IMR-90 (cell line): ENCODE data around the gene BUB1B. TPM values are rescaled to one million over a fixed set of nuclear protein-coding genes. Genes with fewer than 3 reads are reported as not detected.
A peak's percentile ranks its signal among the peaks of the same experiment; 100 is the strongest.

Experiments
- ATAC-seq: fragments of 200-7000 bp; cut with Tn5 transposase; 2 replicates; pipeline ENCODE4 v1.9.1; 2020; ENCODE audit warnings: low read depth, mild to moderate bottlenecking, moderate library complexity
- BruUV-seq: library from RNA; stranded (reverse); fragments of 400-500 nt; replicated peaks from 2 replicates; lab custom pipeline; 2021; lab: Mats Ljungman, UMichigan
- CTCF ChIA-PET: fragments of 300-600 bp; formaldehyde crosslinking; extraction: SDS; loops from one replicate; lab custom pipeline; 2021; ENCODE audit warnings: antibody characterized with exemption; lab: Yijun Ruan, JAX
- POLR2A ChIA-PET: fragments of 300-600 bp; sonication (Branson Sonifier 250); formaldehyde crosslinking; loops from one replicate; lab custom pipeline; 2022; ENCODE audit warnings: antibody characterized with exemption; ENCODE audit not compliant: unreplicated experiment; lab: Charles Lee
- DNase-seq: peaks from one replicate; pipeline ENCODE4 v3.0.0; 2013
- H2AFZ ChIP-seq: replicated peaks from 2 replicates; pipeline ENCODE3; 2013; ENCODE audit warnings: low read length, mild to moderate bottlenecking; ENCODE audit not compliant: poor library complexity
- H2AK5ac ChIP-seq: 2 replicates; pipeline ENCODE4 v1.6.1; 2013; ENCODE audit warnings: low read depth, low read length, inconsistent platforms
- H2AK9ac ChIP-seq: replicated peaks from 2 replicates; pipeline ENCODE3; 2013; ENCODE audit warnings: mild to moderate bottlenecking, low read depth, low read length, moderate library complexity; ENCODE audit not compliant: poor library complexity
- H2BK120ac ChIP-seq: 2 replicates; pipeline ENCODE4 v1.6.1; 2013; ENCODE audit warnings: low read depth, low read length, inconsistent platforms
- H2BK15ac ChIP-seq: 3 replicates; pipeline ENCODE4 v1.6.1; 2013; ENCODE audit warnings: low read depth, low read length, inconsistent platforms
- H2BK20ac ChIP-seq: 2 replicates; pipeline ENCODE4 v1.6.1; 2013; ENCODE audit warnings: low read depth, mild to moderate bottlenecking, inconsistent platforms, low read length, moderate library complexity
- H2BK5ac ChIP-seq: 2 replicates; pipeline ENCODE4 v1.6.1; 2013; ENCODE audit warnings: mild to moderate bottlenecking, low read depth, low read length, inconsistent platforms; ENCODE audit not compliant: poor library complexity, severe bottlenecking
- H3K14ac ChIP-seq: replicated peaks from 2 replicates; pipeline ENCODE4 v1.6.1; 2013; ENCODE audit warnings: low read depth, low read length, inconsistent platforms
- H3K18ac ChIP-seq: 2 replicates; pipeline ENCODE4 v1.6.1; 2013; ENCODE audit warnings: low read depth, low read length, control low read depth
- H3K23ac ChIP-seq: 2 replicates; pipeline ENCODE4 v1.6.1; 2013; ENCODE audit warnings: low read depth, low read length, inconsistent platforms
- H3K27ac ChIP-seq: 2 replicates; pipeline ENCODE4 v1.5.1; 2013; ENCODE audit warnings: mild to moderate bottlenecking, control low read depth, low read length; ENCODE audit not compliant: insufficient read depth
- H3K27me3 ChIP-seq: 2 replicates; pipeline ENCODE4 v1.6.1; 2013; ENCODE audit warnings: low read length; ENCODE audit not compliant: control insufficient read depth, insufficient read depth
- H3K36me3 ChIP-seq: 2 replicates; pipeline ENCODE4 v1.6.1; 2013; ENCODE audit warnings: low read length, mixed read lengths; ENCODE audit not compliant: control insufficient read depth, insufficient read depth
- H3K4ac ChIP-seq: 2 replicates; pipeline ENCODE4 v1.6.1; 2013; ENCODE audit warnings: low read depth, low read length, inconsistent platforms
- H3K4me1 ChIP-seq: 2 replicates; pipeline ENCODE4 v1.6.1; 2013; ENCODE audit warnings: low read length, mixed read lengths; ENCODE audit not compliant: control insufficient read depth, insufficient read depth
- H3K4me2 ChIP-seq: 2 replicates; pipeline ENCODE4 v1.6.1; 2013; ENCODE audit warnings: low read depth, mild to moderate bottlenecking, control low read depth, low read length, moderate library complexity
- H3K4me3 ChIP-seq: 2 replicates; pipeline ENCODE4 v1.5.1; 2013; ENCODE audit warnings: low read depth, mild to moderate bottlenecking, control low read depth, low read length, moderate library complexity; ENCODE audit not compliant: insufficient read depth
- H3K56ac ChIP-seq: 2 replicates; pipeline ENCODE4 v1.6.1; 2013; ENCODE audit warnings: low read length, inconsistent platforms; ENCODE audit not compliant: insufficient read depth; ENCODE audit errors: extremely low read depth
- H3K79me1 ChIP-seq, 2 experiments: 2 replicates each; pipeline ENCODE4 v1.6.1; 2013; ENCODE audit warnings: low read length in 2 of 2, inconsistent platforms in 1 of 2, low read depth in 1 of 2
- H3K9ac ChIP-seq: 2 replicates; pipeline ENCODE4 v1.6.1; 2013; ENCODE audit warnings: low read depth, low read length, control low read depth
- H3K9me1 ChIP-seq: 2 replicates; pipeline ENCODE4 v1.6.1; 2013; ENCODE audit warnings: low read length, inconsistent platforms; ENCODE audit not compliant: insufficient read depth
- H3K9me3 ChIP-seq: 2 replicates; pipeline ENCODE4 v1.6.1; 2013; ENCODE audit warnings: low read length; ENCODE audit not compliant: control insufficient read depth, insufficient read depth
- H4K20me1 ChIP-seq: 2 replicates; pipeline ENCODE4 v1.6.1; 2013; ENCODE audit warnings: low read length, inconsistent platforms; ENCODE audit not compliant: insufficient read depth
- H4K5ac ChIP-seq: 2 replicates; pipeline ENCODE4 v1.6.1; 2013; ENCODE audit warnings: mild to moderate bottlenecking, low read depth, low read length, control low read depth
- H4K8ac ChIP-seq, 2 experiments: 2 replicates each; pipeline ENCODE4 v1.6.1; 2013; ENCODE audit warnings: low read depth in 2 of 2, low read length in 2 of 2, control low read depth in 1 of 2, inconsistent platforms in 1 of 2
- H4K91ac ChIP-seq: 2 replicates; pipeline ENCODE4 v1.6.1; 2013; ENCODE audit warnings: low read depth, low read length, inconsistent platforms; ENCODE audit not compliant: insufficient read depth
- BHLHE40 ChIP-seq: fragments of 150-350 bp; IDR thresholded peaks from 2 replicates; pipeline ENCODE4 v1.6.1; 2016; ENCODE audit warnings: mild to moderate bottlenecking, low read depth, low read length
- CHD1 ChIP-seq: IDR thresholded peaks from 2 replicates; pipeline ENCODE4 v1.6.1; 2012; ENCODE audit warnings: low read depth, low read length, improper control_type of control experiment
- ELK1 ChIP-seq: fragments of 150-350 bp; IDR thresholded peaks from 2 replicates; pipeline ENCODE4 v1.6.1; 2016; ENCODE audit warnings: low read depth, mild to moderate bottlenecking, low read length, moderate library complexity, borderline replicate concordance
- FOS ChIP-seq: fragments of 150-350 bp; IDR thresholded peaks from 2 replicates; pipeline ENCODE4 v1.6.1; 2016; ENCODE audit warnings: low read depth, low read length
- MAFK ChIP-seq: IDR thresholded peaks from 2 replicates; pipeline ENCODE4 v1.6.1; 2012; ENCODE audit warnings: low read depth, low read length, improper control_type of control experiment
- MAZ ChIP-seq: IDR thresholded peaks from 2 replicates; pipeline ENCODE4 v1.6.1; 2012; ENCODE audit warnings: low read depth, mild to moderate bottlenecking, low read length, improper control_type of control experiment, moderate library complexity, borderline replicate concordance
- MXI1 ChIP-seq: IDR thresholded peaks from 2 replicates; pipeline ENCODE4 v1.6.1; 2012; ENCODE audit warnings: low read depth, mild to moderate bottlenecking, low read length, moderate library complexity, borderline replicate concordance
- NFE2L2 ChIP-seq: fragments of 150-350 bp; IDR thresholded peaks from 2 replicates; pipeline ENCODE4 v1.6.1; 2016; ENCODE audit warnings: low read depth, mild to moderate bottlenecking, low read length
- POLR2A ChIP-seq: IDR thresholded peaks from 2 replicates; pipeline ENCODE4 v1.6.1; 2012; ENCODE audit warnings: mild to moderate bottlenecking, low read depth, low read length
- RAD21 ChIP-seq: IDR thresholded peaks from 2 replicates; pipeline ENCODE4 v1.6.1; 2012; ENCODE audit warnings: low read length, improper control_type of control experiment
- RCOR1 ChIP-seq: IDR thresholded peaks from 2 replicates; pipeline ENCODE4 v1.6.1; 2012; ENCODE audit warnings: mild to moderate bottlenecking, low read length, improper control_type of control experiment; ENCODE audit not compliant: insufficient replicate concordance
- RFX5 ChIP-seq: IDR thresholded peaks from 2 replicates; pipeline ENCODE4 v1.8.0; 2012; ENCODE audit warnings: low read depth, mild to moderate bottlenecking, low read length, moderate library complexity
- SMC3 ChIP-seq: fragments of 150-350 bp; IDR thresholded peaks from 2 replicates; pipeline ENCODE4 v1.6.1; 2016; ENCODE audit warnings: low read depth, mild to moderate bottlenecking, antibody characterized with exemption, low read length, moderate library complexity
- USF2 ChIP-seq: fragments of 150-350 bp; IDR thresholded peaks from 2 replicates; pipeline ENCODE4 v1.6.1; 2017; ENCODE audit warnings: mild to moderate bottlenecking, antibody characterized with exemption, low read length, low read depth
- WGBS, 2 experiments: methylation state at CpG; one replicate each; pipeline versions ENCODE4 v1.1.5 to v1.1.7; 2013; ENCODE audit warnings: missing lambda C conversion rate in 2 of 2; ENCODE audit not compliant: insufficient read length in 1 of 2; ENCODE audit errors: extremely low coverage in 2 of 2; 5-methylcytosine and 5-hydroxymethylcytosine counted together
- dilution Hi-C: fragments of 300-500 bp; cut with HindIII; formaldehyde crosslinking; loops from one replicate; pipeline ENCODE4 v1.14.3; 2018; ENCODE audit warnings: low sequenced_read_pairs; ENCODE audit not compliant: unreplicated experiment
- in situ Hi-C: fragments of 300-500 bp; cut with MboI; formaldehyde crosslinking; loops from 3 replicates; pipeline ENCODE4 v1.14.3; 2019; ENCODE audit warnings: low sequenced_read_pairs, inconsistent platforms, mixed read lengths
- intact Hi-C: fragments of 100-400 bp; cut with micrococcal nuclease; formaldehyde crosslinking; loops from 2 replicates; pipeline ENCODE4 v1.10.0; 2022
- polyA plus RNA-seq, 3 experiments: library from polyadenylated mRNA; depleted of rRNA; stranded (reverse); fragments of >200 nt; gene quantifications; 2 replicates each; pipeline ENCODE4 v1.2.3, GENCODE V29; 2012; ENCODE audit warnings: low replicate concordance in 1 of 3
- total RNA-seq: library from RNA; depleted of rRNA; stranded (reverse); fragments of >200 nt; gene quantifications from 2 replicates; pipeline ENCODE4 v1.2.3, GENCODE V29; 2012
- TF ChIP-seq, protein P1 (sequence below): conservative IDR thresholded peaks from 2 replicates; pipeline ENCODE4 v1.5.1; 2012; ENCODE audit warnings: mild to moderate bottlenecking, low read depth, low read length, improper control_type of control experiment

BUB1B gene
- total and polyA plus RNA-seq, 2 of the 4 experiments (the other 2 are of a cell fraction), result 15.6 to 24.7 TPM

DNA sequence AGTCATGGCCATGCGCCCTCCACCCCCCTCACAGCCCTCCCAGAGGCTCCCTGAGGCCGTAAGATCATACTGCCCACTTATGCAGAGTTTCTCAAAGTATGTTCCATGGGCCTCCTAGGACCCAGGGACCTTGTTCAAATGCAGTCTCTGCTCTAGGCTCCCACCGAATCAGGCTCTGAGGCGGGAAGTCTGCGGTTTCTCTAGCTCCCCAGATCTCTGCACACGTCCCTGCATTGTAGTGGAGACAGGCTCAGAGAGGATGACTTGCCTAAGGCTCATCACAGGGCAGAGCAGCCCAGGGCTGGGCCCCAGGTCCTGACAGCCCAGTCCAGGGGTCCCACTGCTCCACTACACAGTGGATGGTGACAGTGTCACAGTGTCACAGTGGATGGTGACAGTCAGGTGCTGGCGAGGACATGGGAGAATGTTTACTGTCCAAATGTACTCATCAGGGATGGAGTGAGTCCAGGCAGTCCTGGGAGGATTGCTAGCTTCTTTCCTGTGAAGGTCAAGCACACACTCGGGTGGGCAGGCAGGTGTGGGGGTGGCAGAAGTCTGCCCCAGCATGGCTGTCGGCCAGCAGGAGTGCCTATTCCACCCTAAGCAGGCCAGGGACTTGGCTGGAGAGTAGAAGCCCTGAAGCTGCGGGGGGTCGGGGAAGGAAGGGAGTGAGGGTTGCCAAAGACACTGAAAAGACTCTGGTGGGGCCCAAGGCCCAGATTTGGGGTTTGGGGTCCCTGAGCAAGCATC, 109.6 kb downstream of the BUB1B start:
- ChIA-PET CTCF (no interaction called here), POLR2A (interaction anchor here (0.6 kb wide), 1 partner anchor 13 kb away, joined by 3 read pairs; no protein-coding TSS in a partner anchor)

More for the DNA sequence above, 109.6 kb downstream of the BUB1B start:
- Histone ChIP-seq H3K9ac (no peak overlapping the region), H2AK5ac (peak overlapping the region; percentile 73; the same call in 1 of the 2 replicates), H3K4me3 (no peak overlapping the region), H2AK9ac (no peak overlapping the region), H4K5ac (no peak overlapping the region), H3K14ac (no peak overlapping the region), H2BK15ac (no peak overlapping the region), H3K4ac (no peak overlapping the region), H3K27ac (no peak overlapping the region), H3K9me1 (peaks cover 5% of the 10 kb centered on the region), H3K36me3 (no peaks in the 10 kb centered on the region), H3K27me3 (no peaks in the 10 kb centered on the region), H4K91ac (peak overlapping the region; percentile 28; the same call in 1 of the 2 replicates), H3K18ac (no peak overlapping the region), H3K56ac (no peak overlapping the region), H3K4me1 (peaks cover 8% of the 10 kb centered on the region), H2BK20ac (no peak overlapping the region), H4K20me1 (no peaks in the 10 kb centered on the region), H2BK120ac (no peak overlapping the region), H2AFZ (peak overlapping the region; percentile 58), H2BK5ac (no peak overlapping the region), H4K8ac (no peak overlapping the region), H3K23ac (no peak overlapping the region), H3K4me2 (no peak overlapping the region), H3K79me1 (no peaks in the 10 kb centered on the region), H3K9me3 (no peaks in the 10 kb centered on the region)
- ATAC-seq (no peak), DNase-seq (no peak)
- TF ChIP-seq FOS, result no peak
- TF ChIP-seq CHD1, result no peak
- no peak for TF ChIP-seq RAD21
- TF ChIP-seq, protein P1, sequence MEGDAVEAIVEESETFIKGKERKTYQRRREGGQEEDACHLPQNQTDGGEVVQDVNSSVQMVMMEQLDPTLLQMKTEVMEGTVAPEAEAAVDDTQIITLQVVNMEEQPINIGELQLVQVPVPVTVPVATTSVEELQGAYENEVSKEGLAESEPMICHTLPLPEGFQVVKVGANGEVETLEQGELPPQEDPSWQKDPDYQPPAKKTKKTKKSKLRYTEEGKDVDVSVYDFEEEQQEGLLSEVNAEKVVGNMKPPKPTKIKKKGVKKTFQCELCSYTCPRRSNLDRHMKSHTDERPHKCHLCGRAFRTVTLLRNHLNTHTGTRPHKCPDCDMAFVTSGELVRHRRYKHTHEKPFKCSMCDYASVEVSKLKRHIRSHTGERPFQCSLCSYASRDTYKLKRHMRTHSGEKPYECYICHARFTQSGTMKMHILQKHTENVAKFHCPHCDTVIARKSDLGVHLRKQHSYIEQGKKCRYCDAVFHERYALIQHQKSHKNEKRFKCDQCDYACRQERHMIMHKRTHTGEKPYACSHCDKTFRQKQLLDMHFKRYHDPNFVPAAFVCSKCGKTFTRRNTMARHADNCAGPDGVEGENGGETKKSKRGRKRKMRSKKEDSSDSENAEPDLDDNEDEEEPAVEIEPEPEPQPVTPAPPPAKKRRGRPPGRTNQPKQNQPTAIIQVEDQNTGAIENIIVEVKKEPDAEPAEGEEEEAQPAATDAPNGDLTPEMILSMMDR, result no peak
- TF ChIP-seq MXI1, result no peak
- TF ChIP-seq ELK1, result no peak
- no peak for TF ChIP-seq RFX5
- TF ChIP-seq SMC3, result no peak
- TF ChIP-seq RCOR1, result no peak
- TF ChIP-seq NFE2L2, result no peak
- TF ChIP-seq POLR2A, result no peak
- TF ChIP-seq MAFK, result no peak
- TF ChIP-seq BHLHE40, result no peak
- TF ChIP-seq USF2, result no peak
- no peak for TF ChIP-seq MAZ
- WGBS, 2 experiments, result 69% methylated on average over 8 of the region's 11 CpGs; no CpG with 5 or more reads in 1 of the 2 experiments
- dilution Hi-C loops (no loop called here), in situ Hi-C loops (loop anchor here (5.0 kb wide), 2 partner anchors 53 to 223 kb away; no protein-coding TSS in a partner anchor), intact Hi-C loops (loop anchor here (5.0 kb wide), 1 partner anchor 163 kb away; the partner anchor contains the start of gene BMF)
- no TSS peak for BruUV-seq
